SK-N-SH treated with all-trans-retinoic acid at 6 μM for 48 hours (cell line): ENCODE data around the gene GEMIN5.

Experiments used
- ATAC-seq: fragments of 200-7000 bp; cut with Tn5 transposase; 3 replicates; pipeline ENCODE4 v1.9.1; 2020; ENCODE audit warnings: mild to moderate bottlenecking, moderate library complexity
- ARNTL ChIP-seq: fragments of 450-650 bp; formaldehyde crosslinking; IDR thresholded peaks from 2 replicates; pipeline ENCODE4 v1.5.0; 2020; ENCODE audit warnings: low read depth, mild to moderate bottlenecking, moderate library complexity, borderline replicate concordance
- BACH2 ChIP-seq: fragments of 250-450 bp; sonication (Bioruptor Pico); IDR thresholded peaks from 2 replicates; pipeline ENCODE4 v1.9.0; 2021; ENCODE audit warnings: mild to moderate bottlenecking, borderline replicate concordance
- CREB5 ChIP-seq: fragments of 250-450 bp; sonication (Bioruptor Pico); IDR thresholded peaks from 2 replicates; pipeline ENCODE4 v1.5.1; 2020; ENCODE audit warnings: low read depth, mild to moderate bottlenecking, moderate library complexity
- CSDC2 ChIP-seq: fragments of 250-450 bp; sonication (Bioruptor Pico); IDR thresholded peaks from 2 replicates; pipeline ENCODE4 v1.5.0; 2020; ENCODE audit warnings: mild to moderate bottlenecking, moderate library complexity
- ESRRG ChIP-seq: fragments of 250-450 bp; sonication (Bioruptor Pico); IDR thresholded peaks from 2 replicates; pipeline ENCODE4 v1.6.1; 2021; ENCODE audit warnings: mild to moderate bottlenecking
- GLIS3 ChIP-seq: fragments of 250-450 bp; sonication (Bioruptor Pico); IDR thresholded peaks from 2 replicates; pipeline ENCODE4 v1.5.0; 2020; ENCODE audit warnings: mild to moderate bottlenecking, moderate library complexity
- ISL1 ChIP-seq: fragments of 250-450 bp; sonication (Bioruptor Pico); IDR thresholded peaks from 2 replicates; pipeline ENCODE4 v2.1.2; 2022; ENCODE audit warnings: mild to moderate bottlenecking, moderate library complexity
- OSR1 ChIP-seq: fragments of 250-450 bp; sonication (Bioruptor Pico); IDR thresholded peaks from 2 replicates; pipeline ENCODE4 v1.8.0; 2022; ENCODE audit warnings: moderate library complexity, mild to moderate bottlenecking, inconsistent platforms
- PATZ1 ChIP-seq: fragments of 250-450 bp; sonication (Bioruptor Pico); IDR thresholded peaks from 2 replicates; pipeline ENCODE4 v1.8.0; 2020; ENCODE audit warnings: mild to moderate bottlenecking, moderate library complexity, borderline replicate concordance
- POU6F1 ChIP-seq: fragments of 250-450 bp; sonication (Bioruptor Pico); IDR thresholded peaks from 2 replicates; pipeline ENCODE4 v1.8.0; 2021; ENCODE audit warnings: low read depth, mild to moderate bottlenecking, moderate library complexity, borderline replicate concordance
- PPARA ChIP-seq: fragments of 250-450 bp; sonication (Bioruptor Pico); IDR thresholded peaks from 2 replicates; pipeline ENCODE4 v1.5.0; 2020; ENCODE audit warnings: mild to moderate bottlenecking, borderline replicate concordance
- RARB ChIP-seq: fragments of 250-450 bp; sonication (Bioruptor Pico); IDR thresholded peaks from 2 replicates; pipeline ENCODE4 v1.8.0; 2021; ENCODE audit warnings: mild to moderate bottlenecking, moderate library complexity
- SNAI2 ChIP-seq: fragments of 250-450 bp; sonication (Bioruptor Pico); IDR thresholded peaks from 2 replicates; pipeline ENCODE4 v1.5.0; 2020; ENCODE audit warnings: mild to moderate bottlenecking, moderate library complexity
- TCF4 ChIP-seq: fragments of 250-450 bp; sonication (Bioruptor Pico); IDR thresholded peaks from 2 replicates; pipeline ENCODE4 v1.8.0; 2021; ENCODE audit warnings: mild to moderate bottlenecking, moderate library complexity, borderline replicate concordance
- TOX ChIP-seq: fragments of 250-450 bp; sonication (Bioruptor Pico); IDR thresholded peaks from 2 replicates; pipeline ENCODE4 v1.8.0; 2021; ENCODE audit warnings: mild to moderate bottlenecking, moderate library complexity, borderline replicate concordance
- TSHZ2 ChIP-seq: fragments of 250-450 bp; sonication (Bioruptor Pico); IDR thresholded peaks from 2 replicates; pipeline ENCODE4 v1.5.0; 2020; ENCODE audit warnings: mild to moderate bottlenecking, moderate library complexity
- ZC3H10 ChIP-seq: fragments of 250-450 bp; sonication (Bioruptor Pico); IDR thresholded peaks from 2 replicates; pipeline ENCODE4 v1.5.1; 2021; ENCODE audit warnings: mild to moderate bottlenecking, moderate library complexity
- ZFP30 ChIP-seq: fragments of 450-650 bp; formaldehyde crosslinking; IDR thresholded peaks from 2 replicates; pipeline ENCODE4 v1.5.0; 2022; ENCODE audit warnings: mild to moderate bottlenecking, moderate library complexity
- ZNF565 ChIP-seq: fragments of 450-650 bp; formaldehyde crosslinking; conservative IDR thresholded peaks from 2 replicates; pipeline ENCODE4 v1.5.0; 2020; ENCODE audit warnings: low read depth, mild to moderate bottlenecking, moderate library complexity
- ZNF70 ChIP-seq: fragments of 450-650 bp; formaldehyde crosslinking; IDR thresholded peaks from 2 replicates; pipeline ENCODE4 v1.5.0; 2020; ENCODE audit warnings: mild to moderate bottlenecking, moderate library complexity
- ZNF8 ChIP-seq: fragments of 450-650 bp; formaldehyde crosslinking; IDR thresholded peaks from 2 replicates; pipeline ENCODE4 v1.5.0; 2020; ENCODE audit warnings: mild to moderate bottlenecking, moderate library complexity

The GEMIN5 gene

GRCh38 chr5:154857530-154858296 lies 80.3 kb downstream of the GEMIN5 start (continued):
- TF ChIP-seq ARNTL (CRISPR knock-in tag), result no peak
- TF ChIP-seq TSHZ2 (CRISPR knock-in tag), result 0 out of 2 replicates have a peak, but pooled peaks have one; percentile 22
- no peak for TF ChIP-seq ISL1 (CRISPR knock-in tag)
- no peak for TF ChIP-seq CREB5 (CRISPR knock-in tag)
- TF ChIP-seq ZNF565 (CRISPR knock-in tag), result no peak
- peak; percentile 33; the same call in 1 of the 2 replicates for TF ChIP-seq TCF4 (CRISPR knock-in tag)
- no peak for TF ChIP-seq ZNF8 (CRISPR knock-in tag)
- TF ChIP-seq TOX (CRISPR knock-in tag), result no peak
- no peak for TF ChIP-seq ZNF70 (CRISPR knock-in tag)

- ATAC-seq, result no peak
- no peak for TF ChIP-seq BACH2 (CRISPR knock-in tag)
- no peak for TF ChIP-seq ZNF565 (CRISPR knock-in tag)
- no peak for TF ChIP-seq PPARA (CRISPR knock-in tag)
- no peak for TF ChIP-seq ARNTL (CRISPR knock-in tag)
- no peak for TF ChIP-seq POU6F1 (CRISPR knock-in tag)
- TF ChIP-seq ISL1 (CRISPR knock-in tag), result no peak
- no peak for TF ChIP-seq ESRRG
- TF ChIP-seq ZC3H10 (CRISPR knock-in tag), result no peak
- no peak for TF ChIP-seq RARB
These were observed 86.7 kb downstream of the GEMIN5 start for GRCh38 chr5:154851351-154851750.

- peak; percentile 100 for ATAC-seq
- TF ChIP-seq CREB5 (CRISPR knock-in tag), result no peak
These were observed 87.6 kb downstream of the GEMIN5 start, which contains the start of gene FAXDC2 for GRCh38 chr5:154850255-154851062. FAXDC2 (minus strand) TSS chr5:154850603; CDS start chr5:154838178, 12,425 bp downstream.

GRCh38 chr5:154849791-154850201 lies 88.2 kb downstream of the GEMIN5 start:
- ATAC-seq, result peak; percentile 72
- TF ChIP-seq RARB (no peak), SNAI2 (CRISPR knock-in tag) (no peak), TCF4 (CRISPR knock-in tag) (no peak), TOX (CRISPR knock-in tag) (no peak), ISL1 (CRISPR knock-in tag) (no peak), OSR1 (no peak), ESRRG (no peak), ZNF8 (CRISPR knock-in tag) (no peak), ZFP30 (no peak), CSDC2 (CRISPR knock-in tag) (no peak), PATZ1 (CRISPR knock-in tag) (no peak), CREB5 (CRISPR knock-in tag) (no peak), GLIS3 (CRISPR knock-in tag) (no peak)
